ENCODE data around the gene KIF26B.

KIF26B gene

DNA sequence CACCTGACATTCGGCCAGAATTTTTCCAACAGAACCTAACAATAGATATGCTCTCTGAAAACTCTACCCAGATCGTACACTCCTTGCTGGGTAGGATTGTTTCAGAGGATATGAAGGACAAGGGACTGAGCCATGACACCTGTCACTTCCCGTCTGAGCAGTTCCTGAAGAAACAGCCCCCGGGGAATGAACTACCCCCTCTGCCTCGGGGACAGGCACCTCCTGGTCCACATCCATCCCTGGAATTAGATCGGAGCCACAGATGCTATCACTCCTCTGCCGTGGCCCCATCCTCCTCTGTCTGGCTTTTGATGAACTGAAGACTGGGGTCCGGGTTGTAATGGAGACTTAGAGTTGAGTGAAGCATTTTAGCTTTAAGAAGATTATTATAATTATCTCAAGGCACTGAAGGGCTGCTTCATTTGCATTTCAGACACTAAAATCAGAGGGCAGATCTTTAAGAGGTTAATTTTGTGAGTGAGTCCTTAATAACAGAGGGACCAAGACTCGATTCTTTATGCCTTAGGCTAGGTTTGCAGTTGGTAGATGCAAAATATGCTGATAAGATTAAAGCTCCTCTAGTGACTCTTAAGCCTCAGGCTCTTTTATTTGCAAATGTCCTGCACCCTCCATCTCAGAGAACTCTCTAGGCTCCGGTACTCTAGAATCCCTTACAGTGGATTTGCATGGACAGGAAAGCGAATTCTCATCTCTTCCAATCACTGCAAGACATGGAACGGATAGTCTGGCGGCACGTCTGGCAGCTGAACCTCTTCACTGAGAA, 333.8 kb downstream of the KIF26B start:
- no peak for DNase-seq (ENCODE audit: insufficient read length, low spot score)
- no peak for FAIRE-seq
- TF ChIP-seq, protein P1, sequence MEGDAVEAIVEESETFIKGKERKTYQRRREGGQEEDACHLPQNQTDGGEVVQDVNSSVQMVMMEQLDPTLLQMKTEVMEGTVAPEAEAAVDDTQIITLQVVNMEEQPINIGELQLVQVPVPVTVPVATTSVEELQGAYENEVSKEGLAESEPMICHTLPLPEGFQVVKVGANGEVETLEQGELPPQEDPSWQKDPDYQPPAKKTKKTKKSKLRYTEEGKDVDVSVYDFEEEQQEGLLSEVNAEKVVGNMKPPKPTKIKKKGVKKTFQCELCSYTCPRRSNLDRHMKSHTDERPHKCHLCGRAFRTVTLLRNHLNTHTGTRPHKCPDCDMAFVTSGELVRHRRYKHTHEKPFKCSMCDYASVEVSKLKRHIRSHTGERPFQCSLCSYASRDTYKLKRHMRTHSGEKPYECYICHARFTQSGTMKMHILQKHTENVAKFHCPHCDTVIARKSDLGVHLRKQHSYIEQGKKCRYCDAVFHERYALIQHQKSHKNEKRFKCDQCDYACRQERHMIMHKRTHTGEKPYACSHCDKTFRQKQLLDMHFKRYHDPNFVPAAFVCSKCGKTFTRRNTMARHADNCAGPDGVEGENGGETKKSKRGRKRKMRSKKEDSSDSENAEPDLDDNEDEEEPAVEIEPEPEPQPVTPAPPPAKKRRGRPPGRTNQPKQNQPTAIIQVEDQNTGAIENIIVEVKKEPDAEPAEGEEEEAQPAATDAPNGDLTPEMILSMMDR (IDR thresholded peaks at IDR 0.05; ENCODE audit: insufficient read depth, missing control alignments) = no peak

DNA sequence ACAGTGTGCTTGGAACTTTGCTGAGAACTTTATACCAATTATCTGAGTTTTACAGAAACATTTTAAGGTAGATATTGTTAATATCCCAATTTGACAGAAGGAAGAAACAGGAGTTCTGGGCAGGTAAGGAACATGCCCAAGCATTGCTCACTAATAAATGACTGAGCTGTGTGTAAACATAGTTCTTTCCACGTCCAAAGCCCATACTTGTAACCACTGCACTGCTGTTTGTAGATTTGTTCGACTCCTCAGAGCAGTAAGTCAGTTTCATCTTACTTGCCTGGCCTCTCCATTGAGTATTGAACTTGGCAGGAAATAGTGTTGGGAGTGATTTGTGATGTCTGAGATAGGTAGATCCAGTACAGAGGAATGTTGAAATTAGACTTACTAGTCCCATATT, 335.1 kb downstream of the KIF26B start:
- DNase-seq (ENCODE audit: insufficient read length, low spot score) (no peak), FAIRE-seq (no peak)
- TF ChIP-seq, protein P1 (IDR thresholded peaks at IDR 0.05; ENCODE audit: insufficient read depth, missing control alignments) = no peak

DNA sequence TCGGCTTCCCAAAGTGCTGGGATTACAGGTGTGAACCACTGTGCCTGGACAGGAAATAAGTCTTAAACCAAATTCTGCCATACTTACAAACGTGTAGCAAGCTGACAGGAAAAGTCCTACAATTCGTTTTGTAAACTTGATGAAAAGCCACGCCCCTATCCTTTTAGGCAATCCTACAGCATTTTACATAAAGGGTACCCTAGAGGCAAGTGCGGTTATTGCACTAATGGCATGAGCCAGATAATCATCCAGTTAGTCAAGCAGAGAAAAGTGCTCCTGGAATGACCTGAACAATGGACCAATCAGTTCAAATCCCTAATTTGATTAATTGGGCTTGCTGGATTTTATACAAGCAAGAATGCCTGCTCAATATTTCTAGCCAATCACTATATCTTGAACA, 338.2 kb downstream of the KIF26B start:
- FAIRE-seq = no peak
- no peak for DNase-seq (ENCODE audit: insufficient read length, low spot score)
- TF ChIP-seq, protein P1 (IDR thresholded peaks at IDR 0.05; ENCODE audit: insufficient read depth, missing control alignments) = no peak

DNA sequence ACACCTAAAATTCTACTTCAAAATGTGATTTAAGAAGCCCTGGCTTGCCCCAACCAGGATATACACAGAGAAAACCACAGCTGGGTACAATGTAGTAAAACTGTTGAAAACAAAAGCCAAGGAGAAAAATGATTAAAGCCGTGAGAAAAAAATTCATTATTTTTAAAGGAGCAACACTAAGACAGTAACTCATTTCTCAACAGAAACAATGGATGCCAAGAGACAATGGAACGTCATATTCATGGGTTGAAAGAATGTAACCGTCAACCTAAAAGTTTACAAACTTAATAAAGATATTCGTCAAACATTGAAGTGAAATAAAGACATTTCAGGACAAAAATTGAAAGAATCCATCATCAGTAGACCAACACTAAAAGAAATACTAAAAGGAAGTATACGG, 340.9 kb downstream of the KIF26B start:
- DNase-seq (ENCODE audit: insufficient read length, low spot score) (no peak), FAIRE-seq (no peak)
- TF ChIP-seq, protein P1 (IDR thresholded peaks at IDR 0.05; ENCODE audit: insufficient read depth, missing control alignments) = no peak

DNA sequence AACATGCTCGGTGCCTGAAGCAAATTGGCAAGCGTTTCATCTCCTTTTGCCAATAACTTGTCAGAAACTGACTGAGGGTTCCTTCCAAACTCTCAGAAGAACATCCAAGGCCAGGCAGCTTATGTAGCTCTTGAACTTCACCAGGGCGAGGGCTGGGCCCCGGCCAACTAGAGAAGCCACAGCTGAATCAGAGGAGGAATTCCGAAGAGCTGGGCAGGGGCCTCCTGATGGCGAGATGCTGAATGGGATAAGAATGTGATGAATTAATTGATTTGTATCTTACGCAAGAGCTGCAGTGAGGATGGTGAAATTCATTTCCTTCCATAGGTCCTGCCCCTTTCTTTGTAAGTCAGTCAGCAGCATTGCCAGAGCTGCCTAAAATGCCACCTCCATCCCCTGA, 345.8 kb downstream of the KIF26B start:
- FAIRE-seq (no peak), DNase-seq (ENCODE audit: insufficient read length, low spot score) (no peak)
- TF ChIP-seq, protein P1 (IDR thresholded peaks at IDR 0.05; ENCODE audit: insufficient read depth, missing control alignments) = no peak

DNA sequence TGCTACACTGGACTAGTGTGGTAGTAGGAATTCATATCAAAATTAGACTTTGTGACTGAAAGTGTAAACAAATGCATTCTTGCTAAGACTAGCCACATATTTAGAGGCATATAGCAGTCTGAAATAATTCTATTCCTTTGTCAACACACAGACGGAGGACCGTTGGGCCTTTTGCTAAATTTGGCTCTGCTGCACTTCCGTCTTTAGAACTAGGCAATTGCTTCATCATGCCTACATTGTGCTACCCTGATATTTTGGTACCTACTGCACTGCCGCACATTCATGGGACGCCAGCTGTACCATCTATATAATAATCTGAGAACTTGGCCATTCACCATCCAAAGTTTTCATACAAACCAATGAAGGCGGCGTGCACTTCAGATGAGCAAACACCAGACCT, 346.8 kb downstream of the KIF26B start:
- FAIRE-seq = no peak

DNA sequence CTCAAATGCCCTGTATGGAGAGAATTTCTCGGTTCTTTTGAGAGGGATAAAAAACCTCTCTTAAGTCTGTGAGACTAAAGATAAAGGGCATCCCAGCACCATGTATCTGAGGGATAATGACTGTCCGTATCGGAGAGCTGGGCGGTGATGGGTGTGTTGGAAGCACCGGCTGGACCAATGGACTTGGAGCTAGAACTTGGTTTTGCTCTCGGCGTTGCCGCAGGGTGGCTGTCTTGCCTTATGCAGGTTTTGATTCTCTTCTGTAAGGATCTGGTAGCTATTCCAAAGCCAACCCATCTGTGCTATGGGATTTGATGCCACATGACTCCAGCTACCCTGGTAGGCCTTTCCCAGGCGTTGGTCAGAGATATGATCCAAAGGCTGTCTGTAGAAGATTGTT, 348.8 kb downstream of the KIF26B start:
- no peak for FAIRE-seq
- TF ChIP-seq, protein P1 (IDR thresholded peaks at IDR 0.05; ENCODE audit: insufficient read depth, missing control alignments) = no peak

More for the DNA sequence above, 346.8 kb downstream of the KIF26B start:
- TF ChIP-seq, protein P1 (IDR thresholded peaks at IDR 0.05; ENCODE audit: insufficient read depth, missing control alignments) = no peak
- no peak for DNase-seq (ENCODE audit: insufficient read length, low spot score)

More for the DNA sequence above, 348.8 kb downstream of the KIF26B start:
- no peak for DNase-seq (ENCODE audit: insufficient read length, low spot score)
